ENCODE measurements around the gene KRT76.

Gene KRT76

GRCh38 chr12:52724384-52724783, 52.8 kb downstream of the KRT76 start:
- DNase-seq, result no peak

GRCh38 chr12:52722680-52723079, 54.5 kb downstream of the KRT76 start:
- DNase-seq, result no peak

GRCh38 chr12:52721838-52722470, 55.2 kb downstream of the KRT76 start:
- DNase-seq, result peak; percentile 33

GRCh38 chr12:52720365-52720886, 56.7 kb downstream of the KRT76 start:
- DNase-seq, result no peak

Measured in hematopoietic multipotent progenitor cell treated with erythropoietin and hydrocortisone succinate and interleukin-3 and kit ligand, for 4 days (in vitro differentiated cells).